ENCODE data around the gene GRM8. TPM values are rescaled to one million over a fixed set of nuclear protein-coding genes. Genes with fewer than 3 reads are reported as not detected.

The GRM8 gene
- total and polyA plus RNA-seq, 8 donors: 0.26 to 0.75 (median 0.44) TPM; not detected in 2

- H3K9me3 ChIP-seq: no peaks in the 10 kb centered on the region
- ATAC-seq (peak; percentile 64), DNase-seq (peak in 1 of 4 donors; percentile 5)
- no peaks in the 10 kb centered on the region for H3K36me3 ChIP-seq
- no peak overlapping the region for H3K4me3 ChIP-seq
- H3K4me1 ChIP-seq: no peaks in the 10 kb centered on the region
- no peak for TF ChIP-seq CTCF (IDR thresholded peaks at IDR 0.05)
- no peaks in the 10 kb centered on the region for H3K27me3 ChIP-seq
- H3K27ac ChIP-seq: no peak overlapping the region
- intact Hi-C loops (cut with DNase I): no loop called here
These were observed 757.0 kb downstream of the GRM8 start for GRCh38 chr7:126495733-126496132.

GRCh38 chr7:126495001-126495400 lies 757.7 kb downstream of the GRM8 start:
- Histone ChIP-seq H3K36me3 (no peaks in the 10 kb centered on the region), H3K4me1 (no peaks in the 10 kb centered on the region), H3K27ac (no peak overlapping the region), H3K9me3 (no peaks in the 10 kb centered on the region), H3K4me3 (no peak overlapping the region), H3K27me3 (no peaks in the 10 kb centered on the region)
- peak in 2 of 4 donors; percentile 1 to 23 for DNase-seq
- TF ChIP-seq CTCF (IDR thresholded peaks at IDR 0.05): no peak
- ATAC-seq: peak; percentile 40
- intact Hi-C loops (cut with DNase I): no loop called here

- Histone ChIP-seq H3K4me3 (no peak overlapping the region), H3K27ac (no peak overlapping the region), H3K27me3 (no peaks in the 10 kb centered on the region), H3K9me3 (no peaks in the 10 kb centered on the region), H3K4me1 (no peaks in the 10 kb centered on the region), H3K36me3 (no peaks in the 10 kb centered on the region)
- intact Hi-C loops (cut with DNase I): no loop called here
- TF ChIP-seq CTCF (IDR thresholded peaks at IDR 0.05): no peak
- ATAC-seq (no peak), DNase-seq (no peak)
These were observed 758.9 kb downstream of the GRM8 start for GRCh38 chr7:126493801-126494200.

- no peaks in the 10 kb centered on the region for H3K27me3 ChIP-seq
- no peaks in the 10 kb centered on the region for H3K9me3 ChIP-seq
- ATAC-seq: no peak
- intact Hi-C loops (cut with DNase I): no loop called here
- no peak for TF ChIP-seq CTCF (IDR thresholded peaks at IDR 0.05)
- no peak for DNase-seq
- H3K27ac ChIP-seq: no peak overlapping the region
- no peak overlapping the region for H3K4me3 ChIP-seq
- no peaks in the 10 kb centered on the region for H3K4me1 ChIP-seq
- H3K36me3 ChIP-seq: no peaks in the 10 kb centered on the region
These were observed 762.9 kb downstream of the GRM8 start for GRCh38 chr7:126489874-126490273.

GRCh38 chr7:126487728-126488442 lies 764.9 kb downstream of the GRM8 start:
- TF ChIP-seq CTCF (IDR thresholded peaks at IDR 0.05): no peak
- Histone ChIP-seq H3K36me3 (no peaks in the 10 kb centered on the region), H3K27me3 (no peaks in the 10 kb centered on the region), H3K4me3 (no peak overlapping the region), H3K4me1 (no peaks in the 10 kb centered on the region), H3K9me3 (no peaks in the 10 kb centered on the region), H3K27ac (no peak overlapping the region)
- intact Hi-C loops (cut with DNase I): no loop called here
- ATAC-seq (no peak), DNase-seq (no peak)
